Uterus (tissue), 2 donors: Measurements from ENCODE around the gene BABAM2.

Experiments used
- POLR2A ChIP-seq, 2 donors: fragments of 450-650 bp; IDR thresholded peaks; one replicate each; pipeline ENCODE4 v1.6.1; 2016; ENCODE audit warnings: antibody characterized with exemption in 2 of 2, mild to moderate bottlenecking in 1 of 2, moderate library complexity in 1 of 2
- TF ChIP-seq, protein P1 (sequence below), 4 experiments: fragments of 200-600 bp in 2 of 4; fragments of 450-650 bp in 2 of 4; sonication (generic) in 2 of 4; IDR thresholded peaks; one replicate each; pipeline ENCODE4 v1.5.1; 2016 to 2019; ENCODE audit warnings: antibody characterized with exemption in 4 of 4, mild to moderate bottlenecking in 2 of 4, moderate library complexity in 1 of 4

DNA sequence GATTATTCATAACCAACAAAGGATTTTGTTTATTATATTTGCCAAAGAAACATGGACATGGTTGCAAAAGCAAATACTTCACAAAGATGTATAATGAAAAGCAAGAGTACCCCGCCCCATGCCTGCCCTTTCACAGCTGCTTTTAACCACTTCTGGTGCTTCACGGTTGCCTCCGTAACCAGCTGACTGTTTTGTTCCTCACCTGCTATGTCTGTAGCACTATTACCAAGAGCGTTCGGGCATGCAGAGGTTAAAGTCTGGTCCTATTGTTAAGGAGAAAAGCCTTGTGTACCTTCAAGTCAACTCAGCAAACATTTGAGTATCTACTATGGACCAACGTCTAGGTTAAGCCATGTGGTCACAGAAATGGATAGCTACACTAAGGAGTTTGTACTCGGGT is 386.9 kb downstream of the BABAM2 start:
- TF ChIP-seq, protein P1, sequence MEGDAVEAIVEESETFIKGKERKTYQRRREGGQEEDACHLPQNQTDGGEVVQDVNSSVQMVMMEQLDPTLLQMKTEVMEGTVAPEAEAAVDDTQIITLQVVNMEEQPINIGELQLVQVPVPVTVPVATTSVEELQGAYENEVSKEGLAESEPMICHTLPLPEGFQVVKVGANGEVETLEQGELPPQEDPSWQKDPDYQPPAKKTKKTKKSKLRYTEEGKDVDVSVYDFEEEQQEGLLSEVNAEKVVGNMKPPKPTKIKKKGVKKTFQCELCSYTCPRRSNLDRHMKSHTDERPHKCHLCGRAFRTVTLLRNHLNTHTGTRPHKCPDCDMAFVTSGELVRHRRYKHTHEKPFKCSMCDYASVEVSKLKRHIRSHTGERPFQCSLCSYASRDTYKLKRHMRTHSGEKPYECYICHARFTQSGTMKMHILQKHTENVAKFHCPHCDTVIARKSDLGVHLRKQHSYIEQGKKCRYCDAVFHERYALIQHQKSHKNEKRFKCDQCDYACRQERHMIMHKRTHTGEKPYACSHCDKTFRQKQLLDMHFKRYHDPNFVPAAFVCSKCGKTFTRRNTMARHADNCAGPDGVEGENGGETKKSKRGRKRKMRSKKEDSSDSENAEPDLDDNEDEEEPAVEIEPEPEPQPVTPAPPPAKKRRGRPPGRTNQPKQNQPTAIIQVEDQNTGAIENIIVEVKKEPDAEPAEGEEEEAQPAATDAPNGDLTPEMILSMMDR (IDR thresholded peaks at IDR 0.05): no peak
- no peak for TF ChIP-seq POLR2A (IDR thresholded peaks at IDR 0.05)
